Measurements from ENCODE around the gene CARM1. TPM values are rescaled to one million over a fixed set of nuclear protein-coding genes. Genes with fewer than 3 reads are reported as not detected.
A peak's percentile ranks its signal among the peaks of the same experiment; 100 is the strongest.

CARM1 gene
- total RNA-seq, 1 experiment from 2014 or later = 56.2 TPM

DNA sequence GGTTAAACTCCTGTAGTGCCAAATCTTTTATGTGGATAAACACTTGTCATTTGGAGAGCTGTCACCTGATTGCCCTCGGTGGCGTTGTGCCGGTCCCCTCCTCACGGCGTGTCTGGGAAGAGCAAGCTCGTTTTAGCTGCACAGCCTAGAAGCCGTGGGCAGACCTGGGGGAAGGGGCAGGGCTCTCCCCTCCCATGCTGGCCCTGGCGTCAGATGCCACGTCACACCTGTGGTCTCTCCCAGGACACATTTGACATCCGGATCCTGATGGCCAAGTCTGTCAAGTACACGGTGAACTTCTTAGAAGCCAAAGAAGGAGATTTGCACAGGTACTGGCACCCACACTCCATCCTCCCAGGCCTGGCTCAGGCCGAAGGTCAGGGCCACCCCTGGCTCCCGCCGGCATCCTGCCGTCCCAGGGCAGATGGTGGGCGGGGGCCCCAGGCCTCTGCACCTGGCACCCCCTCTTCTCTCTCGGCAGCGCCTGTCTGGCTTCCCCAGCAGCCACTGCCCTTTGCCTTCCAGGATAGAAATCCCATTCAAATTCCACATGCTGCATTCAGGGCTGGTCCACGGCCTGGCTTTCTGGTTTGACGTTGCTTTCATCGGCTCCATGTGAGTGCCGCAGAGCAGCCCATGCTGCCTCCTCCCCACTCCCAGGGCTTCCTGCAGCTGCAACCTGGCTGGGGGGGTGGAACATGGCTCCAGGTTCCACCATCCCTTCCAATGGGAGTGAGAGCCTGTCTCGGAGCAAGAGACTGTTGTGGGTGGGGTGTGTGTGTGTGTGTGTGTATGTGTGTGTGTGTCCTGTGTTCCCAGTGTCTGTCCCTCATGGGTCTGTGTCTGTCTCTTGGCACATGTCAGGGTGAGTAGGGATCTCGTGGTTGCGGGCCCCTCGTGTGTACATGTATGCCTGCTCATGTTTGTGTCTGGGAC lies 48.3 kb downstream of the CARM1 start:
- H3K4me3 ChIP-seq (ENCODE audit: low read length) = no peak overlapping the region
- H3F3A ChIP-seq (ENCODE audit: low read length, unreplicated experiment) = no peaks in the 10 kb centered on the region
- no peaks in the 10 kb centered on the region for H3K9me2 ChIP-seq (replicated peaks; ENCODE audit: low read length)
- H3K27ac ChIP-seq (ENCODE audit: low read length) = no peak overlapping the region
- ChIA-PET CTCF (no interaction called here), POLR2A (ENCODE audit: unreplicated experiment) (no interaction called here)
- DNase-seq = no peak
- H3K36me3 ChIP-seq (ENCODE audit: low read depth, low read length) = peaks cover 23% of the 10 kb centered on the region; the same call in 1 of the 2 replicates
- H3K4me2 ChIP-seq (ENCODE audit: low read length) = no peak overlapping the region
- H3K9me3 ChIP-seq (ENCODE audit: low read length) = no peaks in the 10 kb centered on the region
- no peak for TF ChIP-seq EZH2 (IDR thresholded peaks at IDR 0.05; ENCODE audit: low read length, unreplicated experiment)
- TF ChIP-seq, protein P1, sequence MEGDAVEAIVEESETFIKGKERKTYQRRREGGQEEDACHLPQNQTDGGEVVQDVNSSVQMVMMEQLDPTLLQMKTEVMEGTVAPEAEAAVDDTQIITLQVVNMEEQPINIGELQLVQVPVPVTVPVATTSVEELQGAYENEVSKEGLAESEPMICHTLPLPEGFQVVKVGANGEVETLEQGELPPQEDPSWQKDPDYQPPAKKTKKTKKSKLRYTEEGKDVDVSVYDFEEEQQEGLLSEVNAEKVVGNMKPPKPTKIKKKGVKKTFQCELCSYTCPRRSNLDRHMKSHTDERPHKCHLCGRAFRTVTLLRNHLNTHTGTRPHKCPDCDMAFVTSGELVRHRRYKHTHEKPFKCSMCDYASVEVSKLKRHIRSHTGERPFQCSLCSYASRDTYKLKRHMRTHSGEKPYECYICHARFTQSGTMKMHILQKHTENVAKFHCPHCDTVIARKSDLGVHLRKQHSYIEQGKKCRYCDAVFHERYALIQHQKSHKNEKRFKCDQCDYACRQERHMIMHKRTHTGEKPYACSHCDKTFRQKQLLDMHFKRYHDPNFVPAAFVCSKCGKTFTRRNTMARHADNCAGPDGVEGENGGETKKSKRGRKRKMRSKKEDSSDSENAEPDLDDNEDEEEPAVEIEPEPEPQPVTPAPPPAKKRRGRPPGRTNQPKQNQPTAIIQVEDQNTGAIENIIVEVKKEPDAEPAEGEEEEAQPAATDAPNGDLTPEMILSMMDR (conservative IDR thresholded peaks at IDR 0.05; ENCODE audit: low read depth, low read length) = no peak
- no peak for TF ChIP-seq EZH2phosphoT487 (IDR thresholded peaks at IDR 0.05; ENCODE audit: borderline replicate concordance, low read length)
- intact Hi-C loops (cut with micrococcal nuclease) = loop anchor here (5.0 kb wide), 1 partner anchor 47 kb away; the partner anchor contains the start of gene CARM1
- H3K79me2 ChIP-seq (ENCODE audit: low read length) = no peaks in the 10 kb centered on the region
- H2AFZ ChIP-seq (ENCODE audit: low read length) = no peak overlapping the region
- BruUV-seq (replicated peaks) = no TSS peak
- no peaks in the 10 kb centered on the region for H3K27me3 ChIP-seq (ENCODE audit: low read length)
- no peaks in the 10 kb centered on the region for H4K20me1 ChIP-seq (ENCODE audit: low read length)
- H3K4me1 ChIP-seq (ENCODE audit: insufficient read depth, low read length) = peaks cover 15% of the 10 kb centered on the region
- no peak overlapping the region for H3K9ac ChIP-seq (ENCODE audit: low read length)
- no peak for ATAC-seq

DNA sequence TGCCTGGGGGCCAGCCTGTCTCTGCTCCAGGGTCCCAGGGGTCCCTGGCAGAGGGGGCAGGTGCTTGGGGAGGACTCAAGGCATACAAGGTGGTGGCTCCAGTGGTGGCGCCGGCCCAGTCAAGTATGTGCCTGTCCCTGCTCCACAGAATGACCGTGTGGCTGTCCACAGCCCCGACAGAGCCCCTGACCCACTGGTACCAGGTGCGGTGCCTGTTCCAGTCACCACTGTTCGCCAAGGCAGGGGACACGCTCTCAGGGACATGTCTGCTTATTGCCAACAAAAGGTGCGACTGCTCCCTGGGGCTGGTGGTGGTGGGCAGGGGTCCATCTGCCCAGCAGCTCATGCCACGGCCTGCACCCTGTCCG lies 48.9 kb downstream of the CARM1 start:
- Histone ChIP-seq H3K9ac (ENCODE audit: low read length) (no peak overlapping the region), H4K20me1 (ENCODE audit: low read length) (no peaks in the 10 kb centered on the region), H3K79me2 (ENCODE audit: low read length) (no peaks in the 10 kb centered on the region), H3K27ac (ENCODE audit: low read length) (no peak overlapping the region), H3F3A (ENCODE audit: low read length, unreplicated experiment) (no peaks in the 10 kb centered on the region), H3K27me3 (ENCODE audit: low read length) (no peaks in the 10 kb centered on the region), H3K9me3 (ENCODE audit: low read length) (no peaks in the 10 kb centered on the region), H2AFZ (ENCODE audit: low read length) (no peak overlapping the region), H3K4me2 (ENCODE audit: low read length) (no peak overlapping the region), H3K4me1 (ENCODE audit: insufficient read depth, low read length) (peaks cover 9% of the 10 kb centered on the region), H3K4me3 (ENCODE audit: low read length) (no peak overlapping the region), H3K9me2 (replicated peaks; ENCODE audit: low read length) (no peaks in the 10 kb centered on the region), H3K36me3 (ENCODE audit: low read depth, low read length) (peaks cover 25% of the 10 kb centered on the region; the same call in 1 of the 2 replicates)
- intact Hi-C loops (cut with micrococcal nuclease) = no loop called here
- no TSS peak for BruUV-seq (replicated peaks)
- DNase-seq (no peak), ATAC-seq (no peak)
- TF ChIP-seq EZH2 (IDR thresholded peaks at IDR 0.05; ENCODE audit: low read length, unreplicated experiment) (no peak), EZH2phosphoT487 (IDR thresholded peaks at IDR 0.05; ENCODE audit: borderline replicate concordance, low read length) (no peak)
- TF ChIP-seq, protein P1 (conservative IDR thresholded peaks at IDR 0.05; ENCODE audit: low read depth, low read length) = no peak
- POLR2A ChIA-PET (ENCODE audit: unreplicated experiment) = no interaction called here
- CTCF ChIA-PET = no interaction called here

DNA sequence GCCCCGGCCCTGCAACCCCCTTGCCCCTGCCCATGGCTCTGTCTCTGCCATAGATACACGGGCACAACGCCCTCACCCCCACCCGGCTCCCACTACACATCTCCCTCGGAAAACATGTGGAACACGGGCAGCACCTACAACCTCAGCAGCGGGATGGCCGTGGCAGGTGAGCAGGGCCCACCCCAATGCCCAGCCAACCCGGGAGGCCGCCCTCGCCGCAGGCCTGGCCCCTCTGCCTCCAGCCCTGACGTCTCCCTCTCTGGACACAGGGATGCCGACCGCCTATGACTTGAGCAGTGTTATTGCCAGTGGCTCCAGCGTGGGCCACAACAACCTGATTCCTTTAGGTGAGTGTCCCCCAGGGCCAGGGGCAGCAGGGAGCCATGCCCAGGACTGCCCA lies 49.4 kb downstream of the CARM1 start:
- no peaks in the 10 kb centered on the region for H3F3A ChIP-seq (ENCODE audit: low read length, unreplicated experiment)
- H3K36me3 ChIP-seq (ENCODE audit: low read depth, low read length) = peaks cover 25% of the 10 kb centered on the region; the same call in 1 of the 2 replicates
- no peak overlapping the region for H3K4me3 ChIP-seq (ENCODE audit: low read length)
- no peak overlapping the region for H3K9ac ChIP-seq (ENCODE audit: low read length)
- H3K4me2 ChIP-seq (ENCODE audit: low read length) = no peak overlapping the region
- ATAC-seq (0 out of 2 replicates have a peak, but pooled peaks have one; percentile 7), DNase-seq (no peak)
- H3K4me1 ChIP-seq (ENCODE audit: insufficient read depth, low read length) = peaks cover 4% of the 10 kb centered on the region
- no TSS peak for BruUV-seq (replicated peaks)
- H3K9me3 ChIP-seq (ENCODE audit: low read length) = no peaks in the 10 kb centered on the region
- H3K27ac ChIP-seq (ENCODE audit: low read length) = no peak overlapping the region
- H3K27me3 ChIP-seq (ENCODE audit: low read length) = no peaks in the 10 kb centered on the region
- CTCF ChIA-PET = no interaction called here
- H4K20me1 ChIP-seq (ENCODE audit: low read length) = no peaks in the 10 kb centered on the region
- intact Hi-C loops (cut with micrococcal nuclease) = no loop called here
- H3K79me2 ChIP-seq (ENCODE audit: low read length) = no peaks in the 10 kb centered on the region
- POLR2A ChIA-PET (ENCODE audit: unreplicated experiment) = no interaction called here
- H2AFZ ChIP-seq (ENCODE audit: low read length) = no peak overlapping the region
- TF ChIP-seq EZH2phosphoT487 (IDR thresholded peaks at IDR 0.05; ENCODE audit: borderline replicate concordance, low read length) (no peak), EZH2 (IDR thresholded peaks at IDR 0.05; ENCODE audit: low read length, unreplicated experiment) (no peak)
- TF ChIP-seq, protein P1 (conservative IDR thresholded peaks at IDR 0.05; ENCODE audit: low read depth, low read length) = no peak
- H3K9me2 ChIP-seq (replicated peaks; ENCODE audit: low read length) = no peaks in the 10 kb centered on the region
